NCI-H2107 treated with DMSO at 0.1 percent for 48 hours (cell line): ENCODE results near the gene PLXNA4.
A peak's percentile ranks its signal among the peaks of the same experiment; 100 is the strongest.

Source experiments
- DNase-seq: peaks from one replicate; lab custom pipeline; 2025; ENCODE audit not compliant: unreplicated experiment; lab: John Stamatoyannopoulos, UW

Gene PLXNA4

GRCh38 chr7:132286836-132287235 is 289.4 kb downstream of the PLXNA4 start:
- no peak for DNase-seq

- no peak for DNase-seq
Measured at GRCh38 chr7:132280335-132280734, 295.9 kb downstream of the PLXNA4 start.

- DNase-seq: no peak
Measured at GRCh38 chr7:132279718-132280117, 296.6 kb downstream of the PLXNA4 start.

- no peak for DNase-seq
Measured at GRCh38 chr7:132276976-132277725, 299.1 kb downstream of the PLXNA4 start.

GRCh38 chr7:132276234-132276630 is 300.0 kb downstream of the PLXNA4 start:
- peak; percentile 31 for DNase-seq

GRCh38 chr7:132275416-132276233 is 300.6 kb downstream of the PLXNA4 start:
- DNase-seq: peak; percentile 97

- no peak for DNase-seq
Measured at GRCh38 chr7:132272763-132273371, 303.4 kb downstream of the PLXNA4 start.

- DNase-seq: no peak
Measured at GRCh38 chr7:132270517-132270916, 305.8 kb downstream of the PLXNA4 start.

GRCh38 chr7:132269718-132270117 is 306.6 kb downstream of the PLXNA4 start:
- no peak for DNase-seq

GRCh38 chr7:132263151-132263550 is 313.1 kb downstream of the PLXNA4 start:
- DNase-seq: no peak

- no peak for DNase-seq
Measured at GRCh38 chr7:132262160-132262470, 314.2 kb downstream of the PLXNA4 start.

GRCh38 chr7:132261327-132262159 is 314.7 kb downstream of the PLXNA4 start:
- DNase-seq: no peak

- no peak for DNase-seq
Measured at GRCh38 chr7:132258231-132258630, 318.0 kb downstream of the PLXNA4 start.

- no peak for DNase-seq
Measured at GRCh38 chr7:132257253-132257652, 319.0 kb downstream of the PLXNA4 start.

- DNase-seq: no peak
Measured at GRCh38 chr7:132256721-132257212, 319.5 kb downstream of the PLXNA4 start.

GRCh38 chr7:132255898-132256297 is 320.4 kb downstream of the PLXNA4 start:
- no peak for DNase-seq

GRCh38 chr7:132255115-132255797 is 321.0 kb downstream of the PLXNA4 start:
- DNase-seq: no peak

- DNase-seq: no peak
Measured at GRCh38 chr7:132254455-132254854, 321.8 kb downstream of the PLXNA4 start.

GRCh38 chr7:132252793-132253100 is 323.5 kb downstream of the PLXNA4 start:
- no peak for DNase-seq

- DNase-seq: peak; percentile 35
Measured at GRCh38 chr7:132251327-132251659, 325.0 kb downstream of the PLXNA4 start.
